HepG2 (cell line): Measurements from ENCODE around the gene SNRPD1. TPM values are rescaled to one million over a fixed set of nuclear protein-coding genes. Genes with fewer than 3 reads are reported as not detected.
A peak's percentile ranks its signal among the peaks of the same experiment; 100 is the strongest.

Source experiments
- ARID2 ChIP-seq: sonication (generic); formaldehyde crosslinking; IDR thresholded peaks from 2 replicates; pipeline ENCODE4 v1.8.1; 2022; ENCODE audit warnings: mild to moderate bottlenecking, missing genetic modification reagents, borderline replicate concordance
- CERS6 ChIP-seq: sonication (generic); formaldehyde crosslinking; IDR thresholded peaks from 2 replicates; pipeline ENCODE4 v1.5.0; 2020; ENCODE audit warnings: missing genetic modification reagents
- E2F1 ChIP-seq: sonication (generic); formaldehyde crosslinking; IDR thresholded peaks from 2 replicates; pipeline ENCODE4 v1.5.0; 2020; ENCODE audit warnings: missing genetic modification reagents
- EZH2 ChIP-seq: conservative IDR thresholded peaks from 2 replicates; pipeline ENCODE4 v1.6.1; 2012; ENCODE audit warnings: mild to moderate bottlenecking, low read depth, low read length, moderate library complexity
- GTF2F1 ChIP-seq: fragments of 150-350 bp; IDR thresholded peaks from 2 replicates; pipeline ENCODE4 v1.6.1; 2014; ENCODE audit warnings: low read length
- IKZF4 ChIP-seq: sonication (generic); formaldehyde crosslinking; IDR thresholded peaks from 2 replicates; pipeline ENCODE4 v1.5.1; 2020; ENCODE audit warnings: borderline replicate concordance, mild to moderate bottlenecking, low read depth, missing genetic modification reagents; ENCODE audit errors: not compliant biosample characterization
- JUN ChIP-seq: sonication (generic); formaldehyde crosslinking; IDR thresholded peaks from 2 replicates; pipeline ENCODE4 v1.4.0; 2020; ENCODE audit warnings: mild to moderate bottlenecking, missing genetic modification reagents
- MAF1 ChIP-seq: sonication (generic); formaldehyde crosslinking; IDR thresholded peaks from 2 replicates; pipeline ENCODE4 v1.5.0; 2020; ENCODE audit warnings: missing genetic modification reagents, borderline replicate concordance
- MAFF ChIP-seq: IDR thresholded peaks from 2 replicates; pipeline ENCODE4 v1.6.1; 2011; ENCODE audit warnings: low read depth, low read length, improper control_type of control experiment
- MATR3 ChIP-seq: sonication (generic); formaldehyde crosslinking; IDR thresholded peaks from 2 replicates; pipeline ENCODE4 v1.4.0; 2020; ENCODE audit warnings: missing genetic modification reagents
- MED1 ChIP-seq: sonication (generic); formaldehyde crosslinking; IDR thresholded peaks from 2 replicates; pipeline ENCODE4 v1.4.0; 2020; ENCODE audit warnings: missing genetic modification reagents
- NFIB ChIP-seq: sonication (generic); formaldehyde crosslinking; IDR thresholded peaks from 2 replicates; pipeline ENCODE4 v1.9.0; 2021; ENCODE audit warnings: missing genetic modification reagents, mild to moderate bottlenecking, borderline replicate concordance
- PATZ1 ChIP-seq: sonication (generic); formaldehyde crosslinking; IDR thresholded peaks from 2 replicates; pipeline ENCODE4 v1.4.0; 2020; ENCODE audit warnings: missing genetic modification reagents
- PRPF4 ChIP-seq: fragments of 200-400 bp; formaldehyde crosslinking; IDR thresholded peaks from 2 replicates; pipeline ENCODE4 v1.6.1; 2016; ENCODE audit warnings: low read length, low read depth; ENCODE audit not compliant: poor library complexity, severe bottlenecking
- SIX1 ChIP-seq: sonication (generic); formaldehyde crosslinking; IDR thresholded peaks from 2 replicates; pipeline ENCODE4 v1.4.0; 2020; ENCODE audit warnings: missing genetic modification reagents, borderline replicate concordance
- SNAI1 ChIP-seq: sonication (generic); formaldehyde crosslinking; IDR thresholded peaks from 2 replicates; pipeline ENCODE4 v1.5.0; 2020; ENCODE audit warnings: mild to moderate bottlenecking, missing genetic modification reagents, borderline replicate concordance
- TBX3 ChIP-seq: fragments of 450-650 bp; IDR thresholded peaks from 2 replicates; pipeline ENCODE4 v1.6.1; 2017; ENCODE audit warnings: antibody characterized with exemption, mild to moderate bottlenecking, inconsistent platforms, borderline replicate concordance
- TMF1 ChIP-seq: sonication (generic); formaldehyde crosslinking; IDR thresholded peaks from 2 replicates; pipeline ENCODE4 v1.8.1; 2022; ENCODE audit warnings: low read depth, missing genetic modification reagents
- WIZ ChIP-seq: sonication (generic); formaldehyde crosslinking; IDR thresholded peaks from 2 replicates; pipeline ENCODE4 v1.5.1; 2020; ENCODE audit warnings: mild to moderate bottlenecking, missing genetic modification reagents
- ZNF124 ChIP-seq: sonication (generic); formaldehyde crosslinking; IDR thresholded peaks from 2 replicates; pipeline ENCODE4 v1.4.0; 2020; ENCODE audit warnings: missing genetic modification reagents
- ZNF256 ChIP-seq: sonication (generic); formaldehyde crosslinking; conservative IDR thresholded peaks from 2 replicates; pipeline ENCODE4 v1.4.0; 2020; ENCODE audit warnings: missing genetic modification reagents
- ZNF430 ChIP-seq: sonication (generic); formaldehyde crosslinking; IDR thresholded peaks from 2 replicates; pipeline ENCODE4 v1.9.0; 2021; ENCODE audit warnings: mild to moderate bottlenecking, missing genetic modification reagents
- ZNF501 ChIP-seq: sonication (generic); formaldehyde crosslinking; IDR thresholded peaks from 2 replicates; pipeline ENCODE4 v1.5.1; 2020; ENCODE audit warnings: mild to moderate bottlenecking, moderate library complexity, missing genetic modification reagents
- ZNF629 ChIP-seq: sonication (generic); formaldehyde crosslinking; conservative IDR thresholded peaks from 2 replicates; pipeline ENCODE4 v1.5.0; 2020; ENCODE audit warnings: missing genetic modification reagents
- ZNF841 ChIP-seq: sonication (generic); formaldehyde crosslinking; IDR thresholded peaks from 2 replicates; pipeline ENCODE4 v1.8.1; 2023; ENCODE audit warnings: missing genetic modification reagents, borderline replicate concordance
- ZSCAN25 ChIP-seq: sonication (generic); formaldehyde crosslinking; IDR thresholded peaks from 2 replicates; pipeline ENCODE4 v1.8.0; 2022; ENCODE audit warnings: mild to moderate bottlenecking, missing genetic modification reagents
- ZSCAN9 ChIP-seq: IDR thresholded peaks from 2 replicates; pipeline ENCODE4 v1.6.1; 2016; ENCODE audit warnings: borderline replicate concordance
- polyA plus RNA-seq, 8 experiments: library from polyadenylated mRNA; depleted of rRNA in 3 of 8; stranded (reverse) in 7 of 8; unstranded in 1 of 8; fragments of >200 nt; fragmentation: Illumina TruSeq in 4 of 8; extraction: Trizol in 4 of 8; gene quantifications; 2 replicates each; pipeline versions ENCODE4 v1.2.1 to v1.2.3, GENCODE V29; 2011 to 2016; ENCODE audit warnings: low read depth in 4 of 8, missing spikeins in 1 of 8, mixed read lengths in 1 of 8; ENCODE audit not compliant: insufficient read depth in 1 of 8
- total RNA-seq, 5 experiments: library from RNA; depleted of rRNA; stranded (reverse); fragments of >200 nt; fragmentation: Illumina TruSeq; extraction: Trizol; gene quantifications; 2 replicates each; pipeline ENCODE4 v1.2.3, GENCODE V29; 2016; ENCODE audit warnings: low read depth in 1 of 5

The SNRPD1 gene
- total and polyA plus RNA-seq, 2 of the 13 experiments (the other 11 are each of a cell fraction or from before 2014, with no cell fraction given), result 22.7 to 275 TPM

- TF ChIP-seq CERS6 (CRISPR knock-in tag) (no peak), ZNF430 (CRISPR knock-in tag) (peak; percentile 96), MATR3 (CRISPR knock-in tag) (no peak), ZSCAN9 (CRISPR knock-in tag) (0 out of 2 replicates have a peak, but pooled peaks have one; percentile 23), TBX3 (no peak; the same call in 1 of the 2 replicates), ZNF841 (0 out of 2 replicates have a peak, but pooled peaks have one; percentile 38), ZNF501 (CRISPR knock-in tag) (peak; percentile 91), PATZ1 (peak; percentile 55), E2F1 (peak; percentile 78), SIX1 (CRISPR knock-in tag) (peak; percentile 58; the same call in 1 of the 2 replicates), ZNF629 (CRISPR knock-in tag) (peak; percentile 29; the same call in 1 of the 2 replicates), MAFF (no peak), ZSCAN25 (CRISPR knock-in tag) (peak; percentile 29; the same call in 1 of the 2 replicates), JUN (peak; percentile 88; the same call in 1 of the 2 replicates), WIZ (CRISPR knock-in tag) (peak; percentile 89; the same call in 1 of the 2 replicates), ZNF124 (peak; percentile 93), ARID2 (peak; percentile 89), MED1 (CRISPR knock-in tag) (peak; percentile 86), SNAI1 (CRISPR knock-in tag) (peak; percentile 95; the same call in 1 of the 2 replicates), ZNF256 (CRISPR knock-in tag) (peak; percentile 94; the same call in 1 of the 2 replicates), TMF1 (CRISPR knock-in tag) (peak; percentile 77; the same call in 1 of the 2 replicates), EZH2 (no peak), IKZF4 (peak; percentile 35), NFIB (no peak), MAF1 (CRISPR knock-in tag) (peak; percentile 52; the same call in 1 of the 2 replicates), PRPF4 (no peak), GTF2F1 (no peak)
Measured at GRCh38 chr18:21600526-21601410, 11.3 kb upstream of the SNRPD1 start, which contains the start of gene ESCO1 (continued).
